TTC549 (cell line): ENCODE measurements around the gene FILIP1L.

ENCODE experiments used
- FAIRE-seq: peaks from 2 replicates; lab custom pipeline; 2012; peaks lifted over from hg19 to GRCh38; lab: Jason Lieb, UNC

Gene FILIP1L

DNA sequence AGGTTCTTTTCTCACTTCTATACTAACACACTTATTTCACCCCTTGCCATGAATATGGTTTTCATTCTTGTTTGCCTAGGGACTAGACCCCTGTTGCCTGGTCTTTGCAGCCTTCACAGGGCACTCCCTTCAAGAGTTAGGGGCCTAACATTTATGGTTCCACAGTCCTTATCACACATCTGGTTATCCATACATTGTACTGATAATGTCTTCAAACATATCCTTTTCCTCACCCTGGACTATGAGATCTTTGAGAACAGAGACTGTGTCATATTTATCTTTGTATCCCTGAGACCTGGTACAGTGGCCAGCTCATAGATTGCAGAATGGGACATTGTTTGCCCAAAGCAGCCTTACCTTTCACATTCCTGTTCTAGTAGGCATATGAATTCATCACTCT, 190.4 kb downstream of the FILIP1L start:
- no peak for FAIRE-seq

DNA sequence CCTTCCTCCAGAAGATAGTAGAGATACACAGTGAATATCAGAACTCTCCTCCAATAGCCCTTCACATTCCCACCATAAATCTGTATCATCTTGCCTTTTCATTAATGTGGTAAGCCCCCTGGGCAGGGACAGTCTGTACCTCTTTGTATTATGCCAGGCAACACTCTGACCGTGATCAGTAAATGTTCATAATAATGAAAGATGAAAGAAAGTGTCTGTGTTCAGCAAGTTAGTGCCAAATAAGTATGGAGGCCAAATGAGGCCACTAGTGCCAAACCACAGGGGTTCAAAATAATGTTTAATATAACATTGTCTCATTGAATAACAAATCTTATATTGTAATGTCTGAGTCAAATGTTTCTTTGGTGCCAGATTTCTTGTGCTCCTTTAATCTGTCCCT, 192.3 kb downstream of the FILIP1L start:
- FAIRE-seq = no peak

GRCh38 chr3:99921377-99921695, 193.0 kb downstream of the FILIP1L start:
- FAIRE-seq = no peak

DNA sequence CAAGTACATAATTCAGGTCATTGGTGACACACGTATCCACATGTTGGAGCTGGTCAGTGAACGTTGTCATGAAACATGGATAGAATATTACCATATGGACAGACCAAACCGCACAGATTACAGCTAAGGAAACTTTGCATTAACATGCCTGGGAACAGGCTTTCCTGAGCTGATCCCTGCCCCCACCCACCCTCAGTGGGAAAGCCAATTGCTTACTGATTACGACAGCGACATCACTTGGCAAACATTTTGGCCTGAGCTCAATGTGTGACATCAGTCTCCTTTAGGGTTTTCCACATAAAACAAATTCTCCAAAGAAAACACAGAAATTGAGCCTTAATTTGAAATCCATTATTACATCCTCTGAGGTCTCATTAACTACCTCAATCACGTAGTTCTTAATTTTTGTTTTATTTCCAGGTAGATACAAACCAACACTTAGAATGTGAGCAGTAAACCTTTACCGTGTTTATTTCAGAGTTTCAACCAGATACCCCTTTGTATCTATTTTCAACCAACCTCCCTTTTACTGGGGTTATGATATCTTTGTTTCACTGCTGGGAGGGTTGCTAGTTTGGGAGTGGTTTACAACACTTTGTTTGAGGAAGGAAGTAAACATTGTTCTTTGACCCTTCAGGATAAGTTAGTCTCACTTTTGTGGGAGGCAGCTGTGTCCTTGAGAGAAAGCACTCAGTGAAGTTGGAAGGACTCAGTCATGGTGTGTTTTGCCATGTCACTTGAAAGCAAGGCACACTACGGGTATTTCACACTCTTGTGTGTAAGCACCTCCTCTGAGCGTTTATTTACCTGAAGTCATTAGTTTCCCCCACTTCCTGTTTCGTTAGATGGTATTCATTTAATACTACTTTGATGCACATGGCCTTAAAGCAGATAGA, 193.6 kb downstream of the FILIP1L start:
- no peak for FAIRE-seq

DNA sequence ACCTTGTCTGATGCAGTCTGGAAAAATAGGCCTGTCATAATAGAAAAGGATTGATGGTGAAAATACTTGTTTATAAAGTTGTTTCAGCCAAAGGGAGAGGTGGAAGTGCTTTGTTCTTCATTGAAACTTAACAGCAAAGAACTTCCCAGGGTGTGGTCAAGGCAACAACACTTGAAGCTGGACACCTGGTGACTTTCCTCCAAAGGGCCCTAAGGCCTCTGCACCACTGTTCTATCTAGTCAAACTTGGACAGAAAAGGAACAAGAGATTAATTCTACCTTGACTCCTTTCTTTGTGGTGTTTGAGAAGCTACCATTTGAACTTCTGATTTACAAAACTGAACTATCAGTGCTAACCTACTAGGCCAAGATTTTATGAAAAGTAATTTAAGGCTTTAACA, 194.6 kb downstream of the FILIP1L start:
- no peak for FAIRE-seq

DNA sequence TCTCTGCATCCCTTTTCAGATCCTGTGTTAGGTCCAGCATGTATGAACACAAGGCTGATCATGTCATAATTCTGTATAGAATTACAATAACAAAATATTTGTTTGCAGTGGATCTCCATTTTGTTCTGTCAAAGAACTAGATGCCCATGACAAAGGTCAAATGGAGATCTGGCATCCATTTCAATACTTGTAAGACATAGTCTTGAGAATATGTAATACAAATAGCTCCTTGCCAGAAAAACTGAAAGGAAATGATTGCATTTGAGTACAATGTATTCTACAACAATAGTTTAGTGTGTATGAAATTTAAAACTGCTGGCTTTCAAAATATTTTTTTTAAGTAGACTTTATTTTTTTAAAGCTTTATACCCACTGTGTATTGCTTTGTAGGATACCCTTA, 195.6 kb downstream of the FILIP1L start:
- FAIRE-seq = no peak

GRCh38 chr3:99915906-99916432, 198.3 kb downstream of the FILIP1L start:
- no peak for FAIRE-seq

- no peak for FAIRE-seq
These were observed 202.9 kb downstream of the FILIP1L start for GRCh38 chr3:99911433-99911832.

GRCh38 chr3:99910752-99911290, 203.5 kb downstream of the FILIP1L start:
- no peak for FAIRE-seq

DNA sequence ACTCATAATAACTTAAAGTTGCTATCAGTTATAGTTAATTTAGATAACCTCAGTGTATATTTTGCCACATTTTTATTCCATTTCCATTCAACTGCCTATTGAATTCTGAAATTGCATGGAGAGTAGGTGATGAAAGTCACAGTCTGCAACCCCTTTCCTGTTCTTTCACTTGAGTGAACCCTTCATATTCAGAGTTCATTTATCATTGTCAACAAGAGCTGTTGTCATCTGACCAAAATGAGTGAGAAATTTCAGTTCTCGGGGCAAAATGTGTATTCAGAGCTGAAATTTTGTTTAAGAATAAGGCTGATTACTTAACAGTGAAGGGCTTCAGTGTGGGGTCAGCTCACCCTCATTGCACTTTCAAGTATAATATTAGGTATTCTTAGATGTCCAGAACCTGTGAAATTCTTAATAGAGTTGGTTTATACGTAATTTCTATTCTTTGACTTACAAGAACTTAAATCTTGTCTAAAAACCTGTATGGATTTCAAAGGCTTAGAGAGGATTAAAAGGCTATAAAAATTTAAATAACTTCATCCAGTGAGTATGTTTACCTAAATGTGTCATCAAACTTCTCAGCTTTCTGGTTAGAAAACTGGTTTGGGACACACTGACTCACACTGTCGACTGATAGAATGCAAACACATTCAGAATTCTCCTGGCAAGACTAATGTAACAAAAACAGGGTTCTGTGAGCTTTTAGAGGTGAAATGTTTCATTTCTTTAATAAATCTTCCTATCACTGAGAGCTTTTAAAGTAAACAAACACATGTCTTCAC, 204.4 kb downstream of the FILIP1L start:
- FAIRE-seq = no peak

GRCh38 chr3:99907959-99908544, 206.2 kb downstream of the FILIP1L start:
- no peak for FAIRE-seq

DNA sequence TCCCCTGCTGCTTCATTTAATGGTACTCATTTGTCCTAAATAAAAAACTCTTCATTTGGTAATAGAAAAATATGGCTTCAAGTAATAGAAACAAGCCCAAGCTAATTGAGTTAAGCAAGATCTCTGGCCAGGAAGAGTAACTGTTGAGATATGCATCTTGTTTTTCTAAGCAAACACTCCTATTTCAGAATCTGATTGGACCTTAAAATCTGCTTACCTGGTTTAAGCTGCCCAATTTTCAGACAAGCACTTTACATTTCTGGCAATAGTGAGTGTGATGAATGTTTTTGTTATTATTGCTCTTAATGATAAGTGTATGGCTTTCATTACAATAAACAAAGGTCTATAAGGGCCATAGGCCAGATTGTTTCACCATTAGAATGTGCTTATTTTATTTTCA, 210.4 kb downstream of the FILIP1L start:
- no peak for FAIRE-seq

DNA sequence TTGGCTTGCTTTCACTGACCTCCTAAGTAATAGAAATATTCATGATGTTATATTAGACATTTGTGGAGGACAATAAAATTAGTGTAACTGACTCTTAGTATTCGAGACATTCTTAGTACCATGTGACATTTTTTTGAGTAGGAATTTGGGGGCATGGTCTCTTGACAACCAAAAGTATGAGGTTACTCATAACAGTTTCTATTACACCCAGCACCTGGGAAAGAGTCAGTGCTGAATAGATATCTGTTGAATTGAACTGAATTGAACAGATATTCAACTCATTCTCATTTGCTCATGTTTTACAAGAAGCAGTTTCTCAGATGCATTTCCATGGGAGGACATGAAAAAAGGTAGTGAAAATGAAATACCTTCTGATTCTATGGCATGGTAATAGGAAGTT, 212.2 kb downstream of the FILIP1L start:
- FAIRE-seq = no peak

DNA sequence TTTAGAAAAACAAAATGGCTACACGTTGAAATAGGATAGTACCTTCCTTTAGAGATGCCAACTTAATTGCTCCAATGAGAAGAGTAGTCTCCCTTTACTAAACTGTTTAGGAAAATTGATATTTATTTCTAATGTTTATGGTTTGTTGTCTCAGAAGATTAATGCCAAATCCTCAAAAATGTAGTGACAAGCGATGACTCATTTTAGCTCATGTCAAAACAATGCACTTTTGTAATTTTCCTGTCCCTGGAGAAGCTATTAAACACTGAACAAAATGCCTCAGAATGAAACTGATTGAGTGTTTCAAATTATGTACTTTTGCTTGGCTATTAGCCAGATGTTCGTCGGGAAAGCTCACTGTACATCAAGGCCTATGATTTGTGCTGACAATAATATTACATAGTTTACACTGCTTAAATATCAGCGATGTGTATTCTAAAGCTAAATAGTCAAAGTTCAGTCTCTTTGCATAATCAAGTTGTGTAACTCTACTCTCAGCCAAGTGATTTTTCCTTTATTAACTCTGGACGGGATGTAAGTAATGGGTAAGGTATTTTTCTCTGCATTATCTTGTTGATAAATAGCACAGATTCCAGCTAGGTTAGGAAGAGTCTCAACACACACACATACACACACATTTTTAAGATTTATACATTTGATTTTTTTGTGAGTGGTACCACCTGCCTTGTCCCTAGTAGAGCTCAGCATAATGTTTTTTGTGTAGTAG, 212.9 kb downstream of the FILIP1L start:
- no peak for FAIRE-seq

- no peak for FAIRE-seq
These were observed 214.1 kb downstream of the FILIP1L start for GRCh38 chr3:99900248-99900647.

- FAIRE-seq = no peak
These were observed 214.7 kb downstream of the FILIP1L start for GRCh38 chr3:99899603-99900002.

- FAIRE-seq = no peak
These were observed 217.8 kb downstream of the FILIP1L start for GRCh38 chr3:99896482-99896881.

GRCh38 chr3:99895703-99896441, 218.4 kb downstream of the FILIP1L start:
- FAIRE-seq = no peak

GRCh38 chr3:99895131-99895696, 219.1 kb downstream of the FILIP1L start:
- no peak for FAIRE-seq

DNA sequence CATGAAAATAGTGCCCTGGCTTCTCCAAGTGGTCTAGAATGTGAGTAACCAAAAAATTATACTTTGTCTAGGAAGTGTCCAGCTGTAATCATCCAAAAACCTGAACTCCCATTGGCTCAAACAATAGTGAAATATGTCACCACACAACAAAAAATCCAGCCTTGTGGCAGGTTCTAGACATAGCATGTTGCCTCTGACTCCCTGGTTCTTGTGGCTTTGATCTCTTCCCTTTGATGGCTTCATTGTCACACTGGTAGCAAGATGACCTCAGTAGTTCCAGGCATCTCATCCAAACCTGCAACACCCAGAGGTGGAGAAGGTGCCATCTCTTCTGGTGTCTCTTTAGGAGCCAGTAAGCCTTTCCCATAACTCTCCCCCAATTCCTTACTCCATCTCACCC, 222.0 kb downstream of the FILIP1L start:
- no peak for FAIRE-seq
